Panc1 (cell line): Measurements from ENCODE around the gene DPCD. TPM values are rescaled to one million over a fixed set of nuclear protein-coding genes. Genes with fewer than 3 reads are reported as not detected.
A peak's percentile ranks its signal among the peaks of the same experiment; 100 is the strongest.

Source experiments
- ATAC-seq: fragments of 200-7000 bp; cut with Tn5 transposase; 2 replicates; pipeline ENCODE4 v1.9.1; 2020; ENCODE audit warnings: mild to moderate bottlenecking, moderate library complexity
- BruUV-seq: library from RNA; stranded (reverse); fragments of 400-500 nt; replicated peaks from 2 replicates; lab custom pipeline; 2021; lab: Mats Ljungman, UMichigan
- CTCF ChIA-PET: fragments of 300-600 bp; sonication (Branson Sonifier 250); formaldehyde crosslinking; loops from one replicate; lab custom pipeline; 2022; ENCODE audit warnings: antibody characterized with exemption; lab: Charles Lee
- POLR2A ChIA-PET: fragments of 300-600 bp; sonication (Branson Sonifier 250); formaldehyde crosslinking; loops from one replicate; lab custom pipeline; 2022; ENCODE audit warnings: antibody characterized with exemption; lab: Charles Lee
- DNase-seq: peaks from one replicate; pipeline ENCODE4 v3.0.0-alpha.2; 2010; ENCODE audit warnings: low read depth, low spot score
- H3K27ac ChIP-seq: 2 replicates; pipeline ENCODE4 v1.5.1; 2011; ENCODE audit warnings: mild to moderate bottlenecking, low read length, inconsistent platforms
- H3K27me3 ChIP-seq: fragments of 200-500 bp; sonication (Bioruptor generic); 2 replicates; pipeline ENCODE4 v1.6.0; 2014; ENCODE audit warnings: low read length, inconsistent platforms; ENCODE audit not compliant: control insufficient read depth, insufficient read depth
- H3K36me3 ChIP-seq: fragments of 200-500 bp; sonication (Bioruptor generic); 2 replicates; pipeline ENCODE4 v1.5.1; 2014; ENCODE audit warnings: inconsistent platforms, mild to moderate bottlenecking, low read length, moderate library complexity; ENCODE audit not compliant: control insufficient read depth, insufficient read depth
- H3K4me1 ChIP-seq: 2 replicates; pipeline ENCODE4 v1.5.1; 2011; ENCODE audit warnings: inconsistent platforms, mild to moderate bottlenecking, low read length, moderate library complexity; ENCODE audit not compliant: control insufficient read depth, insufficient read depth
- H3K4me3 ChIP-seq, 2 experiments: 2 replicates each; pipeline ENCODE4 v1.5.1; 2011 to 2012; ENCODE audit warnings: low read depth in 2 of 2, low read length in 2 of 2, mild to moderate bottlenecking in 2 of 2, inconsistent platforms in 1 of 2, moderate library complexity in 1 of 2
- H3K9me3 ChIP-seq: fragments of 200-500 bp; sonication (Bioruptor generic); 2 replicates; pipeline ENCODE4 v1.5.1; 2014; ENCODE audit warnings: low read depth, mild to moderate bottlenecking, inconsistent platforms, low read length, moderate library complexity; ENCODE audit not compliant: control insufficient read depth, insufficient read depth
- POLR2AphosphoS5 ChIP-seq: IDR thresholded peaks from 2 replicates; pipeline ENCODE4 v1.6.1; 2012; ENCODE audit warnings: mild to moderate bottlenecking, low read depth, low read length, moderate library complexity
- SIN3A ChIP-seq: IDR thresholded peaks from 2 replicates; pipeline ENCODE4 v1.6.1; 2012; ENCODE audit warnings: low read depth, mild to moderate bottlenecking, low read length, moderate library complexity, borderline replicate concordance; ENCODE audit not compliant: insufficient read depth
- TCF7L2 ChIP-seq: IDR thresholded peaks from 2 replicates; pipeline ENCODE4 v1.6.1; 2011; ENCODE audit warnings: mild to moderate bottlenecking, low read depth, low read length, inconsistent platforms
- in situ Hi-C: cut with HindIII; loops from 2 replicates; pipeline ENCODE4 v1.10.0; 2016; ENCODE audit warnings: low sequenced_read_pairs, low pct_unique_long_range_greater_than_20kb
- intact Hi-C: fragments of 100-400 bp; cut with micrococcal nuclease; formaldehyde crosslinking; loops from one replicate; pipeline ENCODE4 v1.10.0; 2022; ENCODE audit not compliant: unreplicated experiment
- total RNA-seq: library from RNA; stranded (reverse); gene quantifications from one replicate; pipeline ENCODE4 v1.2.1, GENCODE V29; 2021; ENCODE audit not compliant: unreplicated experiment
- TF ChIP-seq, protein P1 (sequence below), 2 experiments: IDR thresholded peaks; 2 replicates each; pipeline ENCODE4 v1.6.1; 2011 to 2012; ENCODE audit warnings: low read depth in 2 of 2, control low read depth in 1 of 2, low read length in 1 of 2, mild to moderate bottlenecking in 1 of 2, moderate library complexity in 1 of 2; ENCODE audit not compliant: insufficient read depth in 1 of 2
- TF ChIP-seq, protein P2 (sequence below): fragments of 450-650 bp; IDR thresholded peaks from 2 replicates; pipeline ENCODE4 v1.5.1; 2017; ENCODE audit warnings: mild to moderate bottlenecking

Gene DPCD
- total RNA-seq, 1 experiment from 2014 or later: 27.6 TPM

- Histone ChIP-seq H3K27ac (no peak overlapping the region), H3K4me3 (peak overlapping the region; percentile 5 to 11; a peak in 2 of 4 replicates), H3K9me3 (no peaks in the 10 kb centered on the region), H3K4me1 (peaks cover 7% of the 10 kb centered on the region; the same call in 1 of the 2 replicates), H3K27me3 (peaks cover 7% of the 10 kb centered on the region), H3K36me3 (no peaks in the 10 kb centered on the region)
- in situ Hi-C loops (no loop called here), intact Hi-C loops (no loop called here)
- ATAC-seq (no peak), DNase-seq (no peak)
- ChIA-PET CTCF (no interaction called here), POLR2A (no interaction called here)
- no TSS peak for BruUV-seq
- TF ChIP-seq, protein P1, sequence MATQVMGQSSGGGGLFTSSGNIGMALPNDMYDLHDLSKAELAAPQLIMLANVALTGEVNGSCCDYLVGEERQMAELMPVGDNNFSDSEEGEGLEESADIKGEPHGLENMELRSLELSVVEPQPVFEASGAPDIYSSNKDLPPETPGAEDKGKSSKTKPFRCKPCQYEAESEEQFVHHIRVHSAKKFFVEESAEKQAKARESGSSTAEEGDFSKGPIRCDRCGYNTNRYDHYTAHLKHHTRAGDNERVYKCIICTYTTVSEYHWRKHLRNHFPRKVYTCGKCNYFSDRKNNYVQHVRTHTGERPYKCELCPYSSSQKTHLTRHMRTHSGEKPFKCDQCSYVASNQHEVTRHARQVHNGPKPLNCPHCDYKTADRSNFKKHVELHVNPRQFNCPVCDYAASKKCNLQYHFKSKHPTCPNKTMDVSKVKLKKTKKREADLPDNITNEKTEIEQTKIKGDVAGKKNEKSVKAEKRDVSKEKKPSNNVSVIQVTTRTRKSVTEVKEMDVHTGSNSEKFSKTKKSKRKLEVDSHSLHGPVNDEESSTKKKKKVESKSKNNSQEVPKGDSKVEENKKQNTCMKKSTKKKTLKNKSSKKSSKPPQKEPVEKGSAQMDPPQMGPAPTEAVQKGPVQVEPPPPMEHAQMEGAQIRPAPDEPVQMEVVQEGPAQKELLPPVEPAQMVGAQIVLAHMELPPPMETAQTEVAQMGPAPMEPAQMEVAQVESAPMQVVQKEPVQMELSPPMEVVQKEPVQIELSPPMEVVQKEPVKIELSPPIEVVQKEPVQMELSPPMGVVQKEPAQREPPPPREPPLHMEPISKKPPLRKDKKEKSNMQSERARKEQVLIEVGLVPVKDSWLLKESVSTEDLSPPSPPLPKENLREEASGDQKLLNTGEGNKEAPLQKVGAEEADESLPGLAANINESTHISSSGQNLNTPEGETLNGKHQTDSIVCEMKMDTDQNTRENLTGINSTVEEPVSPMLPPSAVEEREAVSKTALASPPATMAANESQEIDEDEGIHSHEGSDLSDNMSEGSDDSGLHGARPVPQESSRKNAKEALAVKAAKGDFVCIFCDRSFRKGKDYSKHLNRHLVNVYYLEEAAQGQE (IDR thresholded peaks at IDR 0.05; ENCODE audit: insufficient read depth in 1 of 2, low read depth in 2 of 2, low read length in 1 of 2): no peak
- TF ChIP-seq SIN3A (no peak), TCF7L2 (peak; percentile 67; the same call in 1 of the 2 replicates), POLR2AphosphoS5 (no peak)
- TF ChIP-seq, protein P2, sequence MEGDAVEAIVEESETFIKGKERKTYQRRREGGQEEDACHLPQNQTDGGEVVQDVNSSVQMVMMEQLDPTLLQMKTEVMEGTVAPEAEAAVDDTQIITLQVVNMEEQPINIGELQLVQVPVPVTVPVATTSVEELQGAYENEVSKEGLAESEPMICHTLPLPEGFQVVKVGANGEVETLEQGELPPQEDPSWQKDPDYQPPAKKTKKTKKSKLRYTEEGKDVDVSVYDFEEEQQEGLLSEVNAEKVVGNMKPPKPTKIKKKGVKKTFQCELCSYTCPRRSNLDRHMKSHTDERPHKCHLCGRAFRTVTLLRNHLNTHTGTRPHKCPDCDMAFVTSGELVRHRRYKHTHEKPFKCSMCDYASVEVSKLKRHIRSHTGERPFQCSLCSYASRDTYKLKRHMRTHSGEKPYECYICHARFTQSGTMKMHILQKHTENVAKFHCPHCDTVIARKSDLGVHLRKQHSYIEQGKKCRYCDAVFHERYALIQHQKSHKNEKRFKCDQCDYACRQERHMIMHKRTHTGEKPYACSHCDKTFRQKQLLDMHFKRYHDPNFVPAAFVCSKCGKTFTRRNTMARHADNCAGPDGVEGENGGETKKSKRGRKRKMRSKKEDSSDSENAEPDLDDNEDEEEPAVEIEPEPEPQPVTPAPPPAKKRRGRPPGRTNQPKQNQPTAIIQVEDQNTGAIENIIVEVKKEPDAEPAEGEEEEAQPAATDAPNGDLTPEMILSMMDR: no peak
These were observed 21.6 kb upstream of the DPCD start for GRCh38 chr10:101566333-101567164.

GRCh38 chr10:101567165-101568006 is 20.7 kb upstream of the DPCD start:
- intact Hi-C loops: no loop called here

More at GRCh38 chr10:101567165-101568006, 20.7 kb upstream of the DPCD start:
- TF ChIP-seq, protein P2: no peak
- no peak for TF ChIP-seq SIN3A
- TF ChIP-seq, protein P1 (IDR thresholded peaks at IDR 0.05; ENCODE audit: insufficient read depth in 1 of 2, low read depth in 2 of 2, low read length in 1 of 2): no peak
- no peak for TF ChIP-seq POLR2AphosphoS5
- Histone ChIP-seq H3K27ac (no peak overlapping the region), H3K4me3 (no peak overlapping the region), H3K4me1 (peaks cover 7% of the 10 kb centered on the region; the same call in 1 of the 2 replicates), H3K9me3 (no peaks in the 10 kb centered on the region), H3K27me3 (peaks cover 7% of the 10 kb centered on the region), H3K36me3 (no peaks in the 10 kb centered on the region)
- no peak for DNase-seq
- in situ Hi-C loops: no loop called here
- no peak for ATAC-seq
- CTCF ChIA-PET: interaction anchor here (0.7 kb wide), 1 partner anchor 42 kb away, joined by 7 read pairs; no protein-coding TSS in a partner anchor
- POLR2A ChIA-PET: no interaction called here
- BruUV-seq: no TSS peak
